GM12875 (cell line): ENCODE results near the gene ZNF432.
A peak's percentile ranks its signal among the peaks of the same experiment; 100 is the strongest.
"Not testable (repeated sequence)": the region's sequence is repeated elsewhere in the genome, so short reads cannot be mapped to it uniquely, and the experiment has no call there.

ENCODE experiments used
- H3K4me3 ChIP-seq: one replicate; pipeline ENCODE4 v1.5.1; 2011; ENCODE audit warnings: low read depth, low read length, control low read depth
- TF ChIP-seq, protein P1 (sequence below): IDR thresholded peaks from 2 replicates; pipeline ENCODE4 v1.5.1; 2011; ENCODE audit warnings: low read depth, mild to moderate bottlenecking, control low read depth, inconsistent platforms, low read length, moderate library complexity, borderline replicate concordance; ENCODE audit not compliant: insufficient read depth

ZNF432 gene

DNA sequence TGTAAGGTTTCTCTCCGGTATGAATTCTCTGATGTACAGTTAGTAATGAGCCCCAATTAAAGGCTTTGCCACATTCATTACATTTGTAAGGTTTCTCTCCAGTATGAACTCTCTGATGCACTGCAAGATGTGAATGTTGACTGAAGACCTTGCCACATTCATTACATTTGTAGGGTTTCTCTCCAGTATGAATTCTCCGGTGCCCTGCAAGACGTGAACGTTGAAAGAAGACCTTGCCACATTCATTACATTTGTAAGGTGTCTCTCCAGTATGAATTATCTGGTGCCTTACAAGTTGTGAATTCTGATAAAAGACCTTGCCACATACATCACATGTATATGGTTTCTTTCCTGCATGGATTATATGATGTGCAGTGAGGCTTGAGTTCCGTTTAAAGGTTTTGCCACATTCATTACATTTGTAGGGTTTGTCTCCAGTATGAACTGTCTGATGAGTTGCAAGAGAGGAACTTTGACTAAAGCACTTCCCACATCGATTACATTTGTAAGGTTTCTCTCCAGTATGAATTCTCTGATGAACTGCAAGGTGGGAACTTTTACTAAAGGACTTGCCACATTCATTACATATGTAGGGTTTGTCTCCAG, 17.7 kb upstream of the ZNF432 start:
- TF ChIP-seq, protein P1, sequence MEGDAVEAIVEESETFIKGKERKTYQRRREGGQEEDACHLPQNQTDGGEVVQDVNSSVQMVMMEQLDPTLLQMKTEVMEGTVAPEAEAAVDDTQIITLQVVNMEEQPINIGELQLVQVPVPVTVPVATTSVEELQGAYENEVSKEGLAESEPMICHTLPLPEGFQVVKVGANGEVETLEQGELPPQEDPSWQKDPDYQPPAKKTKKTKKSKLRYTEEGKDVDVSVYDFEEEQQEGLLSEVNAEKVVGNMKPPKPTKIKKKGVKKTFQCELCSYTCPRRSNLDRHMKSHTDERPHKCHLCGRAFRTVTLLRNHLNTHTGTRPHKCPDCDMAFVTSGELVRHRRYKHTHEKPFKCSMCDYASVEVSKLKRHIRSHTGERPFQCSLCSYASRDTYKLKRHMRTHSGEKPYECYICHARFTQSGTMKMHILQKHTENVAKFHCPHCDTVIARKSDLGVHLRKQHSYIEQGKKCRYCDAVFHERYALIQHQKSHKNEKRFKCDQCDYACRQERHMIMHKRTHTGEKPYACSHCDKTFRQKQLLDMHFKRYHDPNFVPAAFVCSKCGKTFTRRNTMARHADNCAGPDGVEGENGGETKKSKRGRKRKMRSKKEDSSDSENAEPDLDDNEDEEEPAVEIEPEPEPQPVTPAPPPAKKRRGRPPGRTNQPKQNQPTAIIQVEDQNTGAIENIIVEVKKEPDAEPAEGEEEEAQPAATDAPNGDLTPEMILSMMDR = no peak
- no peak overlapping the region for H3K4me3 ChIP-seq

DNA sequence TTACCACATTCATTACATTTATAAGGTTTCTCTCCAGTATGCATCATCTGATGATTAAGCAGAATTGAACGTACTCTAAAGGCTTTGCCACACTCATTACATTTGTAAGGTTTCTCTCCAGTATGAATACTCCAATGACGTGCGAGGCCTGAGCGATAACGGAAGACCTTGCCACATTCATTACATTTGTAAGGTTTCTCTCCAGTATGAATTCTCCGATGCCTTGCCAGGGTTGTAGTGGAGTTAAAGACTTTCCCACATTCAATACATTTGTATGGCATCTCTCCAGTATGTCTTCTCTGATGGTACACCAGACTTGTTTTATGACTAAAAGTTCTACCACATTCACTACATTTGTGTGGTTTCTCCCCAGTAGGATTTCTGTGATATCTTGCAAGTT, 16.8 kb upstream of the ZNF432 start:
- TF ChIP-seq, protein P1 = no peak
- no peak overlapping the region for H3K4me3 ChIP-seq

DNA sequence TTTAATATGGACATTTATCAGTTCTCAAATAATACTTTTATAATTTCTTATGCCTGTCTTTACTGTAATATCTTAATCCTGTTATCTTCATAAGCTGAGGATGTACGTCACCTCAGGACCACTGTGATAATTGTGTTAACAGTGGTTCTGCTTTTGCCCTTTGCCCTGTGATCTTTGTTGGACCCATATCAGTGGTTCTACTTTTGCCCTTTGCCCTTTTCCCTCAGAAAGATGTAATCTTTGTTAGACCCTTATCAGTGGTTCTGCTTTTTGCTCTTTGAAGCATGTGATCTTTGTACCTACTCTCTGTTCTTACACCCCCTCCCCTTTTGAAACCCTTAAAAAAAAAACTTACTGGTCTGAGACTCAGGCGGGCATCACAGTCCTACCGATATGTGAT, 7.8 kb upstream of the ZNF432 start:
- H3K4me3 ChIP-seq = not testable (repeated sequence)

DNA sequence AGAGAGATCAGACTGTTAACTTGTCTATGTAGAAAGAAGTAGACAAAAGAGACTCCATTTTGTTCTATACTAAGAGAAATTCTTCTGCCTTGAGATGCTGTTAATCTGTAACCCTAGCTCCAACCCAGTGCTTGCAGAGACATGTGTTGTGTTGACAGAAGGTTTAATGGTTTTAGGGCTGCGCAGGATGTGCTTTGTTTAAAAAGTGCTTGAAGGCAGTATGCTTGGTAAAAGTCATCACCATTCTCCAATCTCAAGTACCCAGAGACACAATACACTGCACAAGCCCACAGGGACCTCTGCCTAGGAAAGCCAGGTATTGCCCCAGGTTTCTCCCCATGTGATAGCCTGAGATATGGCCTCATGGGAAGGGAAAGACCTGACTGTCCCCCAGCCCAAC, 3.1 kb upstream of the ZNF432 start:
- not testable (repeated sequence) for H3K4me3 ChIP-seq

DNA sequence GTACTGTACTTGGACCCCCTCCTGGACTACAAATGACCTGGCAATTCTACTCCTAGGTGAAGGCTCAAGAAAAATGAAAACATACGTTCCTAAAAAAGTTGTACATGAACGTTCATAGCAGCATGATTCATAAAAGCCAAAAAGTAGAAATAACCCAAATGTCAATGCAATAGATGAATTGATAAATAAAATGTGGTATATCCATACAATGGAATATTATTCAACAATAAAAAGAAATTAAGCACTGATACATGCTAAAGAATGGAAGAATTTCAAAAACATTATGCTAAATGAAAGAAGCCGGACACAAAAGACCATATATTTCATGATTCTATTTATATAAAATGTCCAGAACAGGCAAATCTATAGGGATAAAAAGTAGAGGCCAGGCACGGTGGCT, 9.5 kb downstream of the ZNF432 start:
- TF ChIP-seq, protein P1 = no peak
- H3K4me3 ChIP-seq = no peak overlapping the region

DNA sequence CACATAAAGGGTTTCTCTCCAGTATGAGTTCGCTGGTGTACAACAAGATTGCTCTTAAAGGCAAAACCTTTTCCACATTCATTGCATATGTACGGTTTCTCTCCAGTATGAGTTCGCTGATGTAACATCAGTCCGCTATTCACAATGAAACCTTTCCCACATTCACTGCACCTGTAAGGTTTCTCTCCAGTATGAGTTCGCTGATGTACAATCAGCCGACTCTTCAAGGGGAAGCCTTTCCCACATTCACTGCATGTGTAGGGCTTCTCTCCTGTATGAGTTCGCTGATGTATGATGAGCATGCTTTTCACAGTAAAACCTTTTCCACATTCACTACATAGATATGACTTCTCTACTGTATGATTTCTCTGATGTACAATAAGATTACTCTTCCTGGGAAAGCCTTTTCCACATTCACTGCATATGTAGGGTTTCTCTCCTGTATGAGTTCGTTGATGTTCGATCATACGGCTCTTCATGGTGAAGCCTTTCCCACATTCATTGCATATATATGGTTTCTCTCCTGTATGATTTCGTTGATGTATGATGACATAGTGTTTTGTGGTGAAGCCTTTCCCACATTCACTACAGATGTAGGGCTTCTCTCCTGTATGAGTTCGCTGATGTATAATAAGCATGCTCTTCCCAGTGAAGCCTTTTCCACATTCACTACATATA, 14.4 kb downstream of the ZNF432 start:
- TF ChIP-seq, protein P1 = no peak
- no peak overlapping the region for H3K4me3 ChIP-seq

DNA sequence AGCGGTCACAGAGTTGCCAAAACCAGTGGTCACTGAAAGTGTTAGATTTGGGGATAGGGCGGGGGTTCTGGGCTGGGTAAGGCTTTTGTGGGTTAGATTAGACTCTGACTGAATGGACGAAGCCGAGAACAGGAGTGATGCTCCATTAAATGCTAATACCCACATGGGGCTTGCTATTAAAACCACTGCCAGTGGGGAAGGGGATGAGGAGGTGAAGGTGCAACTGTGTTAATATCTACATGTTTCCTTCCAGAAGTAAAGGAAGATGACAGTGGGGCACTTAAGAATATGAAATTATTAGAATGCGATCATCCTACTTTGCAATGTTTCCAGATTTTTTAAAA, 19.9 kb downstream of the ZNF432 start:
- TF ChIP-seq, protein P1 = no peak
- peak overlapping the region; percentile 60 for H3K4me3 ChIP-seq

DNA sequence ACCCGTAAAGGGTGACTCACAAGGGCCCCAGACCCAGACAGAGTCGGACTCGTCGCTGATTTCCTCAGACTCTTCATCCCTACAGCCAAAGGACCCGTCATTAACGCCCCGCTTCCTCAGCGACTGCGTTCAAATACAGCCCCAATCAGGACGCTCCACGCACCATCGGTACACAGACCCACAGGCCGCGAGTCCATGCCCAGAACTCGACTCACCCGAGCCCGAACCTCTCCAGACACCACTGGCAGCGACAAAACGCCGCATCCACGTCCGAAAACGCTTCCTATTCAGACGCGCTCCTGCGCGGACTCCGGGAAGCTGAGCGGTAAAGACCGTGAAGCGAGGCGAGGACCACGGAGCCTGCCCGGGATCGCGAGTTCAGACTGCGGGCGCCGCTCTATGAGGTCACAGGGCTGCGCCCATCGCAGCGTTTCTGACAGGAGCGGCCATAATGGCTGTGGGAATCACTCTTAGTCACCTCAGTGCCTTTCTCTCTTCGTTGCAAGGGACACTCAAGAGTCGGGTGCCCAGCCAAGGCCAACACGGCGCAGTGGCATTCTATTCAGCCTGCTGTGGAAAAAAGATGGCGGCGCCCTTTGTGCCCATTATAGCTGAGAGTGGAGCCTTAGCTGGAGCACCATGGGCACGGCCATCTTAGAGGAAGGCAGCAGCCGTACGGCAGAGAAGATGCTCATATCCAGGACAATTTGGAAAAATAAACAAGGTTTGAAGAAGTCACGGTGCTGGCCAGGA, 20.4 kb downstream of the ZNF432 start, which contains the start of gene ZNF614:
Gene ZNF614, minus strand, starts transcription at position 353 of the 753 bp plus-strand sequence. CDS start 2,634 bp downstream, outside the sequence.
- TF ChIP-seq, protein P1 = no peak
- peak within 1 kb of the TSS; percentile 60 for H3K4me3 ChIP-seq

DNA sequence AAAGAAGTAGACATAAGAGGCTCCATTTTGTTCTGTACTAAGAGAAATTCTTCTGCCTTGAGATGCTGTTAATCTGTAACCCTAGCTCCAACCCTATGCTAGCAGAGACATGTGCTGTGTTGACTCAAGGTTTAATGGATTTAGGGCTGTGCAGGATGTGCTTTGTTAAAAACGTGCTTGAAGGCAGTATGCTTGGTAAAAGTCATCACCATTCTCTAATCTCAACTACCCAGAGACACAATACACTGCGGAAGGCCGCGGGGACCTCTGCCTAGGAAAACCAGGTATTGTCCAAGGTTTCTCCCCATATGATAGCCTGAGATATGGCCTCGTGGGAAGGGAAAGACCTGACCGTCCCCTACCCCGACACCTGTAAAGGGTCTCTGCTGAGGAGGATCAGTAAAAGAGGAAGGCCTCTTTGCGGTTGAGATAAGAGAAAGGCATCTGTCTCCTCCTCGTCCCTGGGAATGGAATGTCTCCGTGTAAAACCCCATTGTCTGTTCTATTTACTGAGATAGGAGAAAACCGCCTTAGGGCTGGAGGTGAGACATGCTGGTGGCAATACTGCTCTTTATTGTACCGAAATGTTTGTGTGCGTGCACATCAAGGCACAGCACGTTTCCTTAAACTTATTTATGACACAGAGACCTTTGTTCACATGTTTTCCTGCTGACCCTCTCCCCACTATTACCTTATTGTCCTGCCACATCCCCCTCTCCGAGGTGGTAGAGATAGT, 22.2 kb downstream of the ZNF432 start:
- H3K4me3 ChIP-seq = not testable (repeated sequence)

DNA sequence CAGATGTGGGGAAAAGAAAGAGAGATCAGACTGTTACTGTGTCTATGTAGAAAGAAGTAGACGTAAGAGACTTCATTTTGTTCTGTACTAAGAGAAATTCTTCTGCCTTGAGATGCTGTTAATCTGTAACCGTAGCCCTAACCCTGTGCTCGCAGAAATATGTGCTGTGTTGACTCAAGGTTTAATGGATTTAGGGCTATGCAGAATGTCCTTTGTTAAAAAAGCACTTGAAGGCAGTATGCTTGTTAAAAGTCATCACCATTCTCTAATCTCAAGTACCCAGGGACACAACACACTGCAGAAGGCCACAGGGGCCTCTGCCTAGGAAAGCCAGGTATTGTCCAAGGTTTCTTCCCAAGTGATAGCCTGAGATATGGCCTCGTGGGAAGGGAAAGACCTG, 24.2 kb downstream of the ZNF432 start:
- not testable (repeated sequence) for H3K4me3 ChIP-seq
